GM04503 (cell line): Measurements from ENCODE around the gene DCXR.

Experiments used
- DNase-seq: peaks from one replicate; pipeline ENCODE4 v3.0.0-alpha.2; 2012; ENCODE audit warnings: low read depth

DCXR gene

GRCh38 chr17:82011617-82012187 is 25.8 kb downstream of the DCXR start:
- no peak for DNase-seq

GRCh38 chr17:82010575-82011525 is 26.6 kb downstream of the DCXR start:
- DNase-seq: no peak

GRCh38 chr17:82009413-82009812 is 28.1 kb downstream of the DCXR start:
- no peak for DNase-seq

DNA sequence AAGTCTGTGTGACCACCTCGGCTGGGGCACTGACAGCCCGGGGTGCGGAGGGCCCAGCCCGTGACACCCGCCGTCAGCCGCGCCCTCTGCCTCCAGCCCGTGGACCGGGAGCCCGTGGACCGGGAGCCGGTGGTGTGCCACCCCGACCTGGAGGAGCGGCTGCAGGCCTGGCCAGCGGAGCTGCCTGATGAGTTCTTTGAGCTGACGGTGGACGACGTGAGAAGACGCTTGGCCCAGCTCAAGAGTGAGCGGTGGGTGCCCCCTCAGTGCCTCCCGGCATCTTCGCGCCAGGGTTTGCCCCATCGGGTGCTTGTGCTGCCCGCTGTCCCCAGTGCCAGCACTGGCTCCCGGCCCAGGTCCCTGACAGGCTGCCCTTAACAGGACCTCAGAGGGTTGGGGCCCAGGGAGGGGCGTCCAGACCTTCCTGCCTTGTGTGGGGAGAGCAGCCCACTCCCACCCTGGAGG is 28.5 kb downstream of the DCXR start:
- DNase-seq: no peak

GRCh38 chr17:82008258-82008940 is 29.1 kb downstream of the DCXR start:
- DNase-seq: no peak

- no peak for DNase-seq
Measured at GRCh38 chr17:82007495-82008257, 29.8 kb downstream of the DCXR start.

GRCh38 chr17:82007228-82007494 is 30.3 kb downstream of the DCXR start:
- no peak for DNase-seq

DNA sequence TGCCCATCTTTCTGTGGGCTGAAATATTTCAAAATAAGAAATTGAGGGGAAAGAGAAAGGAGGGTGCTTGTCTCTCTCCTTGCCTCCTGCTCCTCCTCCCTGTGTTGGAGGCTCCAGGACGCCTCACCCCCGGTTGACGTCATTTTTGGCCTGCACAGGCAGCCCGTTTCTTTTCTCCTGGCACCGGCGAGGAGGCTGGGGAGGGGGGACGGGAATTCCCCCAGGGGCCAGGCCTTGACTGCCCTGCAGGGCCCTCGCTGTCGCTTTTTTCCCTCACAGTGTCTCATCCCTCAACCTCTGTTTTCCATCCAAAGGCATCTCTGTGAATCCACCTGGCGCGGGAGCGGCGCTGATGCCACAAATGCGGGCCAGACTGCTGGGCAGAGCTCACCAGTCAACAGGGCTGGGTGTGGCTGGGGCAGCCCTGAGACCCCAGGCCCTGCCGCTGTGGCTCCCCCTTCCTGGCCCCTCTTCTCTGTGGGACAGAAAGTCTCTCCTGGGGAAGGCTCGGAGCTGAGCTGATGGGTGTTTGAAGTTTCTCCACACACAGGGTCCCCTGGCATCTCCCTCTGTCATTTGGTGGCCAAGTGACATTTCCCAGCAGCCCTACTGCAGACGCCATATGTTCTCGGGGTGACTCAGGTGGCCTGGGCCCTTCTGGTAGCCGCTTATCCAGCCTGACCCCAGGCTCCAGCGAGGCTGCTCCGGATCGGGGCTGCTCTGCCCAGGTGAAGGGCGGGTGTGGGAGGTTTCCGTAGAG is 30.8 kb downstream of the DCXR start:
- no peak for DNase-seq

GRCh38 chr17:82005701-82006348 is 31.7 kb downstream of the DCXR start:
- no peak for DNase-seq

- DNase-seq: no peak
Measured at GRCh38 chr17:82004517-82005455, 32.7 kb downstream of the DCXR start.

- peak; percentile 82 for DNase-seq
Measured at GRCh38 chr17:82003411-82004381, 33.8 kb downstream of the DCXR start.

DNA sequence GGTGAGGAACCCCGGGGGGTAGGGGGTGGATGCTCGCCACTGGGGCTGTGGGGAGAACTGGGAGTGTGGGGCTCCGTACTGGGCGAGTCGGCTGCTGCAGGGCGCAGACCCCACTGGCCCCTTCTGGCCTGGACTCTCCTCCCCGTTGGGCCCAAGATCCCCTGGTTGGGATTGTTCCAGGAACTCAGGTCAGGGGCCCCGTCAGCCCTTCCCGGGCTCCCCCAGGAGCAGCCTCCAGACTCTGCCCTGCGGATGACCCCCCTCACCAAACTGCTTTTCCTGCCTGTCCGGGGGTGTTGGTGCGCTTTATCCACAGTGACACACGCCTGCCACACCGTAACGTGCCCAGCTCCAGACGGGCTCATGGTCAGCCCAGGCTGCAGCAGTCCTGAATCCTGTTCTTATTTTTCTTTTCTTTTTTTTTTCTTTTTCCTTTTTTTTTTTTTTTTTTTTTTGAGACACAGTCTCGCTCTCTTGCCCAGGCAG is 35.9 kb downstream of the DCXR start:
- DNase-seq: no peak

DNA sequence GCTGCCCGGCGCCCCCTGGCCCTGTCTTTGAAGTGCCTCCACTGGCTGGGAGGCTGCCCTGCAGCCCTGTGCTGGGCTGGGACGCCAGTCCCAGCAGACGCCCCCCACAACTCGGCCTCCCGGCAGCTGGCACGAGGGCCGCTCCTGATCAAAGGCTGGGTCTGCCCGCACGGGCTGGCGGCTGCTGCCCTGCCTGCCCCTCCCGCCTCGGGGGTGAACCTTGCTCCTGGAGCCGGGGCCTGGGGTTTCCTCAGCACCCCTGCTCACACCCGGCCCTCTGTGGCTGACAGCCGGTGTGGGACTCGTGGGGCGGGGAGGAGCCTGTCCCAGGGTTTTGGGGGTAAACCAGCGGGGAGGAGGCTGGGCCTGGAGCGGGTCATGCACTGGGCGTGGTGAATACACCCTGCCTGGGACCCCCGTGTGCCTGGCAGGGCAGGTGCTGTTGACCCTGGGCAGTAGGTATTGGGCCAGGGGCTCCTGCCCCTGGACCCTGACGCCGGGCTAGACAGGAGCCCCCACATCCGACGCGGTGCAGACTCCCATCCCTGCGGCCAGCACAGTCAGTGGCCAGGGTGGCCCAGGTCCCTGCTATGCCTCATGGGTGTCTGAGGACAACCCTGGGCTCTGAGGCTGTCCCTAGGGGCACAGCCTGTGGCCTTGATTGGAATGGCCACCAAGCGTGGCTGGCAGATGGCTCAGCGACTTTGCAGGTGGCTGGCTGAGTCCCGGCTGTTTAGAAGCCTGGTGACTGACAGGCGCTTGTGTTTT is 36.5 kb downstream of the DCXR start:
- DNase-seq: no peak

GRCh38 chr17:81999976-82000802 is 37.3 kb downstream of the DCXR start:
- DNase-seq: no peak

DNA sequence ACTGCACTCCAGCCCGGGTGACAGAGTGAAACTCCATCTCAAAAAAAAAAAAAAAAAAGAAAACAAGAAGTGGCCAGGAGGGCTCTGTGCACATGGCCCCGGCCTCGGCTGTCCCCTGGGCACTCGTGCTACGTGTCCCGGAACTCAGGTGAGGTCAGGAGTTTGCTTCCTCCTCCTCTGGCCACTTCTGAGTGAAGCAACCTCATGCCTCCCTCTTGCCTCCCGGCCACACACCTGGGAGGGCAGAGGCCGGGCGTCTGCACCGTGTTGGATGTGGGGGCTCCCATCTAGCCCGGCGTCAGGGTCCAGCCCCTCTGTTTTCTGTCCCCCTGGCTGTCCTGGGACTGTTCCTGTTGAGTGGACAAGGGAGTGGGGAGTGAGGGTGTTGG is 37.9 kb downstream of the DCXR start:
- no peak for DNase-seq

DNA sequence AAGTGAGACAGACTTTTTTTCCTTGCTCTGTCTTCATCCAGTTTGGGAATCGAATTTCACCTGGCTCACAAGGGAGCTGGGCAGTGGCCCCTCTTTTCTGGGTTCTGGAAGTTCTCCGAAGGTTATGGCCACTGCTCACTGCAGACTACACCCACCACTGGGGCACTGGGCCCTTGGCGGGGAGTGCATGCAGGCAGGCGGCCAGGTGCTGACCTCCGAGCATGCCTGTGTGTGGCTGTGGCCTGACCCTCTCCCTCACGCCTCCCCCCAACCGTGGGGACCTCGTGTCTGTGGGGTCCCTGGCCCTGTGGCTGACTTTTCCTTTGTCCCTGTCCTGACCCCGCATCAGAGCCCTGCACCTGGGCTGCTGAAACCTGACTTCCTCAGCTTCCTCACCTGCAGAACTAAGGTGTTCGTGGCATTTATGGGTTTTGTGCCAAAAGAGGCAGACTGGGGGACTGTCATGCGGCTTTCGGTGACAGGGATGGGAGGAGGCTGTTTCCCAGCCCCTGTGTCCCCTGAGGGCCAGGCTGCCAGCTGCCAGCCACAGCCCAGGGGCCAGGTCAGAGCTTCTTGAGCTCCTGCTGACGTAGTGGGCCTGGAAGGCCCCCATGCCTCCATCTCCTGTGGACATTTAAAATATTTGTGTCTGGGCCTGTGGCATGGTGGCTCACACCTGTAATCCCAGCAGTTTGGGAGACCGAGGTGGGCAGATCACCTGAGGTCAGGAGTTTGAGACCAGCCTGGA is 38.6 kb downstream of the DCXR start:
- DNase-seq: no peak
